SH-SY5Y (cell line): ENCODE data around the gene SNCA.

Experiments used
- GATA2 ChIP-seq: IDR thresholded peaks from 2 replicates; pipeline ENCODE4 v1.6.1; 2011; ENCODE audit warnings: mild to moderate bottlenecking, low read depth, low read length
- GATA3 ChIP-seq: IDR thresholded peaks from 2 replicates; pipeline ENCODE4 v1.6.1; 2011; ENCODE audit warnings: low read depth, mild to moderate bottlenecking, low read length, moderate library complexity

GRCh38 chr4:89800527-89801103, 36.3 kb downstream of the SNCA start:
- TF ChIP-seq GATA2 (no peak), GATA3 (no peak)
